B cell (primary cell): ENCODE results near the gene CTDSP2. TPM values are rescaled to one million over a fixed set of nuclear protein-coding genes. Genes with fewer than 3 reads are reported as not detected.

Experiments
- ATAC-seq: fragments of 200-7000 bp; cut with Tn5 transposase; one replicate; pipeline ENCODE4 v1.10.0; 2021; ENCODE audit warnings: low read depth, mild to moderate bottlenecking, moderate number of reproducible peaks, moderate library complexity
- CTCF ChIA-PET: fragments of 350-600 bp; sonication (Branson Sonifier 250); formaldehyde crosslinking; loops from one replicate; lab custom pipeline; 2021; ENCODE audit warnings: antibody characterized with exemption, inconsistent platforms; lab: Charles Lee
- POLR2A ChIA-PET: fragments of 350-600 bp; sonication (Branson Sonifier 250); formaldehyde crosslinking; loops from one replicate; lab custom pipeline; 2021; ENCODE audit warnings: antibody characterized with exemption; lab: Charles Lee
- DNase-seq: peaks from one replicate; pipeline ENCODE4 v3.0.0; 2013
- H2AFZ ChIP-seq: 2 replicates; pipeline ENCODE4 v1.6.1; 2012; ENCODE audit warnings: mild to moderate bottlenecking, low read depth, low read length; ENCODE audit not compliant: insufficient read depth, poor library complexity, severe bottlenecking
- H3K27ac ChIP-seq, 2 donors: 1 replicate in 1 of 2; 2 replicates in 1 of 2; pipeline ENCODE4 v1.5.1; 2012 to 2013; ENCODE audit warnings: low read length in 2 of 2, mild to moderate bottlenecking in 2 of 2, moderate library complexity in 1 of 2
- H3K27me3 ChIP-seq, 4 experiments: fragments of 200-600 bp in 1 of 4; sonication (generic) in 1 of 4; replicated peaks in 1 of 4; 1 replicate in 2 of 4; 2 replicates in 2 of 4; pipeline versions ENCODE4 v1.6.1 to v1.7.0; 2013 to 2016; ENCODE audit warnings: low read length in 3 of 4, mild to moderate bottlenecking in 2 of 4, mixed read lengths in 1 of 4, moderate library complexity in 1 of 4; ENCODE audit not compliant: insufficient read depth in 4 of 4, control insufficient read depth in 3 of 4; ENCODE audit errors: control extremely low read depth in 1 of 4
- H3K36me3 ChIP-seq, 2 experiments: replicated peaks in 1 of 2; 1 replicate in 1 of 2; 2 replicates in 1 of 2; pipeline versions ENCODE4 v1.6.1 to v1.7.1; 2013; ENCODE audit warnings: low read length in 1 of 2; ENCODE audit not compliant: insufficient read depth in 2 of 2, control insufficient read depth in 1 of 2; ENCODE audit errors: control extremely low read depth in 1 of 2, extremely low read depth in 1 of 2
- H3K4me1 ChIP-seq, 2 donors: fragments of 200-600 bp in 1 of 2; sonication (generic) in 1 of 2; 1 replicate in 1 of 2; 2 replicates in 1 of 2; pipeline versions ENCODE4 v1.5.1 to v1.6.1; 2013 to 2017; ENCODE audit warnings: low read length in 2 of 2; ENCODE audit not compliant: control insufficient read depth in 2 of 2, insufficient read depth in 2 of 2
- H3K4me2 ChIP-seq: replicated peaks from 2 replicates; pipeline ENCODE3; 2012; ENCODE audit warnings: mild to moderate bottlenecking, low read depth, low read length; ENCODE audit not compliant: poor library complexity, severe bottlenecking
- H3K4me3 ChIP-seq, 5 experiments: fragments of 200-600 bp in 1 of 5; sonication (generic) in 1 of 5; 1 replicate in 3 of 5; 2 replicates in 2 of 5; pipeline versions ENCODE4 v1.5.1 to v1.7.0; 2011 to 2016; ENCODE audit warnings: low read length in 4 of 5, mild to moderate bottlenecking in 4 of 5, low read depth in 2 of 5, control low read depth in 1 of 5, moderate library complexity in 1 of 5; ENCODE audit not compliant: insufficient read depth in 1 of 5; ENCODE audit errors: control extremely low read depth in 1 of 5, extremely low read depth in 1 of 5
- H3K79me2 ChIP-seq: fragments of 200-600 bp; sonication (generic); one replicate; pipeline ENCODE4 v1.6.0; 2016; ENCODE audit warnings: low read length; ENCODE audit not compliant: control insufficient read depth, insufficient read depth
- H3K9ac ChIP-seq: fragments of 200-600 bp; sonication (generic); 2 replicates; pipeline ENCODE4 v1.6.1; 2017; ENCODE audit warnings: mild to moderate bottlenecking, low read length, moderate library complexity
- H3K9me3 ChIP-seq, 3 donors: one replicate each; pipeline versions ENCODE4 v1.6.1 to v1.7.1; 2013; ENCODE audit warnings: low read length in 2 of 3; ENCODE audit not compliant: control insufficient read depth in 2 of 3, insufficient read depth in 1 of 3; ENCODE audit errors: control extremely low read depth in 1 of 3
- H4K20me1 ChIP-seq: 2 replicates; pipeline ENCODE4 v1.6.0; 2012; ENCODE audit warnings: mild to moderate bottlenecking, low read length; ENCODE audit not compliant: insufficient read depth, control insufficient read depth, poor library complexity, severe bottlenecking
- H3K27ac Mint-ChIP-seq: one replicate; pipeline ENCODE4 v1.8.0; 2021; ENCODE audit warnings: mixed read lengths
- H3K27me3 Mint-ChIP-seq: one replicate; pipeline ENCODE4 v1.8.0; 2021; ENCODE audit warnings: mixed read lengths
- H3K4me1 Mint-ChIP-seq: one replicate; pipeline ENCODE4 v1.8.0; 2021; ENCODE audit warnings: mixed read lengths
- H3K4me3 Mint-ChIP-seq: one replicate; pipeline ENCODE4 v1.8.0; 2021; ENCODE audit warnings: mixed read lengths
- H3K9me3 Mint-ChIP-seq: one replicate; pipeline ENCODE4 v1.8.0; 2022; ENCODE audit warnings: mixed read lengths; ENCODE audit not compliant: insufficient read depth
- EZH2 ChIP-seq: IDR thresholded peaks from 2 replicates; pipeline ENCODE4 v1.6.1; 2012; ENCODE audit warnings: borderline replicate concordance, low read depth, mild to moderate bottlenecking, moderate library complexity, low read length; ENCODE audit not compliant: insufficient read depth, poor library complexity, severe bottlenecking
- WGBS: methylation state at CpG from one replicate; pipeline ENCODE4 v1.1.5; 2013; ENCODE audit warnings: missing lambda C conversion rate; ENCODE audit not compliant: insufficient coverage; 5-methylcytosine and 5-hydroxymethylcytosine counted together
- intact Hi-C: fragments of 100-400 bp; cut with micrococcal nuclease; formaldehyde crosslinking; loops from one replicate; pipeline ENCODE4 v1.10.0; 2022
- polyA plus RNA-seq: library from polyadenylated mRNA; depleted of rRNA; stranded (reverse); fragments of >200 nt; gene quantifications from 2 replicates; pipeline ENCODE4 v1.2.3, GENCODE V29; 2012
- total RNA-seq, 2 donors: library from RNA; stranded (reverse); fragments of 120-200 nt in 1 of 2; gene quantifications; 1 replicate in 1 of 2; 2 replicates in 1 of 2; pipeline versions ENCODE4 v1.2.3 to v1.2.4, GENCODE V29; 2013 to 2022
- TF ChIP-seq, protein P1 (sequence below): fragments of 200-600 bp; IDR thresholded peaks from one replicate; pipeline ENCODE4 v1.8.0; 2022; ENCODE audit warnings: antibody characterized with exemption, mild to moderate bottlenecking

The CTDSP2 gene
- total and polyA plus RNA-seq, 2 donors (not counting 1 experiment from before 2014, with no cell fraction given), result 99.1 to 209 TPM

DNA sequence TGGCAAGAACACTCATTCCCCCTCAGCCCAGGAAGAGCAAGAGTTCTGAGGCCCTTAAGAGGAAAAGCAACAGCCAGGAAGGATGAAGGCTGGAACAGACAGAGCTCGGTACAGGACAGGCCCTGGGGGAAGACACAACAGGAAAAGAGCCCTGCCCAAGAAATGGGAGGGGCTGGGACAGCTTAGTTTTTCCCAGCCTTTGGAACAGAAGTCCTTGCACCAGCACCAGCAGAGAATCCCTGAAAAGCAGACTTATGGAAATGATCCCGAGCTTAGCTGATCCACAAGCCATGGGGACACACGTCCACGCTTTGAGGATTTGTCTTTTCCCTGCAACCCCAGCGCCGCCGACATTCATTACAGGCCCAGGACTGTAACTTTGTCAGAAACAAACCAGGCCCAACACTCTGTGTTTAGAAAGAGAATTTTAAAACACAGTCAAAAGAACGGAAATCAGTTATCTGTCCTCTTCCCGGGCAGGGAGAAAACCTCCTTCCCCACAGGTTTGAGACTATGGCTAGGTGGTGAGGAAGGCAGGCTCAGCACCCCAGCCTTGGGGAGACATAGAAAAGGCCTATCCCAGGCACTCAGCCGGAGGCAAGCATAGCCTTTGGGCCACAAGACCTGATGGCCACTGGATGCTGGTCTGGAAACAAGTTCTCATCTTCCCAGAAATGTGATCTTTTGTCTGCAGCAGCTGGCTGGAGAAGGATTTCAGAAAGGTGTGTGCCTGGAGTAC, 24.0 kb downstream of the CTDSP2 start:
- POLR2A ChIA-PET, result interaction anchor here (0.6 kb wide), 1 partner anchor 17 kb away, joined by 4 read pairs; no protein-coding TSS in a partner anchor
- peaks cover 54% of the 10 kb centered on the region for H4K20me1 ChIP-seq
- intact Hi-C loops, result no loop called here
- H3K79me2 ChIP-seq, result peaks cover 16% of the 10 kb centered on the region
- no peak overlapping the region for H3K4me3 Mint-ChIP-seq
- peaks cover 1 to 66% of the 10 kb centered on the region in 2 experiments for H3K36me3 ChIP-seq
- WGBS, result 100% methylated on average over 5 of the region's 10 CpGs
- no peak overlapping the region for H3K4me2 ChIP-seq
- H3K27ac Mint-ChIP-seq, result no peak overlapping the region
- no peak overlapping the region for H3K27ac ChIP-seq
- no peak overlapping the region for H2AFZ ChIP-seq
- CTCF ChIA-PET, result interaction anchor here (0.8 kb wide), 1 partner anchor 73 kb away, joined by 3 read pairs; no protein-coding TSS in a partner anchor
- no peak for DNase-seq
- TF ChIP-seq, protein P1, sequence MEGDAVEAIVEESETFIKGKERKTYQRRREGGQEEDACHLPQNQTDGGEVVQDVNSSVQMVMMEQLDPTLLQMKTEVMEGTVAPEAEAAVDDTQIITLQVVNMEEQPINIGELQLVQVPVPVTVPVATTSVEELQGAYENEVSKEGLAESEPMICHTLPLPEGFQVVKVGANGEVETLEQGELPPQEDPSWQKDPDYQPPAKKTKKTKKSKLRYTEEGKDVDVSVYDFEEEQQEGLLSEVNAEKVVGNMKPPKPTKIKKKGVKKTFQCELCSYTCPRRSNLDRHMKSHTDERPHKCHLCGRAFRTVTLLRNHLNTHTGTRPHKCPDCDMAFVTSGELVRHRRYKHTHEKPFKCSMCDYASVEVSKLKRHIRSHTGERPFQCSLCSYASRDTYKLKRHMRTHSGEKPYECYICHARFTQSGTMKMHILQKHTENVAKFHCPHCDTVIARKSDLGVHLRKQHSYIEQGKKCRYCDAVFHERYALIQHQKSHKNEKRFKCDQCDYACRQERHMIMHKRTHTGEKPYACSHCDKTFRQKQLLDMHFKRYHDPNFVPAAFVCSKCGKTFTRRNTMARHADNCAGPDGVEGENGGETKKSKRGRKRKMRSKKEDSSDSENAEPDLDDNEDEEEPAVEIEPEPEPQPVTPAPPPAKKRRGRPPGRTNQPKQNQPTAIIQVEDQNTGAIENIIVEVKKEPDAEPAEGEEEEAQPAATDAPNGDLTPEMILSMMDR, result no peak
- no peak for TF ChIP-seq EZH2
- no peak overlapping the region for H3K4me3 ChIP-seq
- H3K9me3 ChIP-seq, result no peaks in the 10 kb centered on the region
- H3K27me3 Mint-ChIP-seq, result no peaks in the 10 kb centered on the region
- ATAC-seq, result no peak
- no peaks in the 10 kb centered on the region for H3K4me1 ChIP-seq
- no peaks in the 10 kb centered on the region for H3K27me3 ChIP-seq
- H3K9me3 Mint-ChIP-seq, result no peaks in the 10 kb centered on the region
- H3K9ac ChIP-seq, result no peak overlapping the region
- H3K4me1 Mint-ChIP-seq, result no peaks in the 10 kb centered on the region
